ENCODE results near the gene DGKZ.

The DGKZ gene

GRCh38 chr11:46347637-46348311 lies 511 bp downstream of the DGKZ start:
- DNase-seq (ENCODE audit: low read depth), result no peak

GRCh38 chr11:46348566-46349401 lies 1.5 kb downstream of the DGKZ start:
- DNase-seq (ENCODE audit: low read depth), result no peak

- no peak for DNase-seq (ENCODE audit: low read depth)
Measured at GRCh38 chr11:46350695-46351094, 3.4 kb downstream of the DGKZ start.

GRCh38 chr11:46351148-46351547 lies 3.9 kb downstream of the DGKZ start:
- no peak for DNase-seq (ENCODE audit: low read depth)

- DNase-seq (ENCODE audit: low read depth), result no peak
Measured at GRCh38 chr11:46351606-46352005, 4.3 kb downstream of the DGKZ start.

- no peak for DNase-seq (ENCODE audit: low read depth)
Measured at GRCh38 chr11:46352063-46352841, 5.0 kb downstream of the DGKZ start.

GRCh38 chr11:46353698-46354097 lies 6.4 kb downstream of the DGKZ start:
- DNase-seq (ENCODE audit: low read depth), result no peak

- DNase-seq (ENCODE audit: low read depth), result no peak
Measured at GRCh38 chr11:46356924-46357482, 9.7 kb downstream of the DGKZ start.

- DNase-seq (ENCODE audit: low read depth), result no peak
Measured at GRCh38 chr11:46357483-46357936, 10.2 kb downstream of the DGKZ start.

- DNase-seq (ENCODE audit: low read depth), result no peak
Measured at GRCh38 chr11:46359953-46360352, 12.7 kb downstream of the DGKZ start.

- DNase-seq (ENCODE audit: low read depth), result no peak
Measured at GRCh38 chr11:46360878-46361277, 13.6 kb downstream of the DGKZ start.

GRCh38 chr11:46361283-46362155 lies 14.3 kb downstream of the DGKZ start:
- DNase-seq (ENCODE audit: low read depth), result no peak

- no peak for DNase-seq (ENCODE audit: low read depth)
Measured at GRCh38 chr11:46362156-46363030, 15.1 kb downstream of the DGKZ start.

GRCh38 chr11:46363031-46363407 lies 15.8 kb downstream of the DGKZ start:
- peak; percentile 63 for DNase-seq (ENCODE audit: low read depth)

- no peak for DNase-seq (ENCODE audit: low read depth)
Measured at GRCh38 chr11:46363455-46364005, 16.3 kb downstream of the DGKZ start.

- no peak for DNase-seq (ENCODE audit: low read depth)
Measured at GRCh38 chr11:46364056-46364455, 16.8 kb downstream of the DGKZ start.

- DNase-seq (ENCODE audit: low read depth), result no peak
Measured at GRCh38 chr11:46364791-46365190, 17.5 kb downstream of the DGKZ start.

GRCh38 chr11:46366260-46366659 lies 19.0 kb downstream of the DGKZ start:
- DNase-seq (ENCODE audit: low read depth), result no peak

GRCh38 chr11:46366661-46367161 lies 19.4 kb downstream of the DGKZ start:
- DNase-seq (ENCODE audit: low read depth), result no peak
